HG03159 (cell line): ENCODE measurements around the gene PSD.
A peak's percentile ranks its signal among the peaks of the same experiment; 100 is the strongest.

ENCODE experiments used
- ATAC-seq: cut with Tn5 transposase; IDR thresholded peaks from one replicate; pipeline ENCODE4 v1.9.1; 2021; ENCODE audit warnings: mild to moderate bottlenecking, moderate library complexity; ENCODE audit not compliant: unreplicated experiment

Gene PSD

DNA sequence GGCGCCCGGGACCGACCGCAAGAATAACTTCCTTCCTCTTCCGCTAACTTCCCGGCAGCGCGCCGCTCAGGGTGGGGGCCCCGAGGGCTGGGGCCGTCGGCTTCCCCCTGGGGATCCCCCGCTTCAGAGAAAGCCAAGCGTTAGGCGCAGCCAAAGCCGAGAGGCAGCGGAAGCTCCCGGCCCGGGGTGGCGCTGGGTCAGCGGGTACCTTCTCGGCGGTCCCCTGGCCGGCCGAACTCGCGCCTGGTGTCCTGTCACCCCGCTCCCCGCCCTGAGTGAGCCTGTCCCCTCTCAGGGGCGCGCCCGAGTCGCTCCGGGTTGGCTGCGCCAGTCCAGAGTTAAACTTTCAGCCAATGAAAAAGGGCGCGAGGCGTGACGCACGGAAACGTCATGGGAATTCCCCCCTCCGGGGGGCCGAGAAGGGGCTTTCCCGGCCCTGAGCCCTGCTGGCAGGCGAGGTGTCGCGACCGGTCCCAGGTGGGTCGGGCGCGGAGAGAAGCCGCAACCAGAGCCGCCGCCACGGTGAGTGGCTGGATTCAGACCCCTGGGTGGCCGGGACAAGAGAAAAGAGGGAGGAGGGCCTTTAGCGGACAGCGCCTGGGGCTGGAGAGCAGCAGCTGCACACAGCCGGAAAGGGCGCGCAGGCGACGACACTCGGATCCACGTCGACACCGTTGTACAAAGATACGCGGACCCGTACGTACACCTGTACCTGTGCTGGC lies 24.3 kb downstream of the PSD start:
- ATAC-seq: peak; percentile 78

DNA sequence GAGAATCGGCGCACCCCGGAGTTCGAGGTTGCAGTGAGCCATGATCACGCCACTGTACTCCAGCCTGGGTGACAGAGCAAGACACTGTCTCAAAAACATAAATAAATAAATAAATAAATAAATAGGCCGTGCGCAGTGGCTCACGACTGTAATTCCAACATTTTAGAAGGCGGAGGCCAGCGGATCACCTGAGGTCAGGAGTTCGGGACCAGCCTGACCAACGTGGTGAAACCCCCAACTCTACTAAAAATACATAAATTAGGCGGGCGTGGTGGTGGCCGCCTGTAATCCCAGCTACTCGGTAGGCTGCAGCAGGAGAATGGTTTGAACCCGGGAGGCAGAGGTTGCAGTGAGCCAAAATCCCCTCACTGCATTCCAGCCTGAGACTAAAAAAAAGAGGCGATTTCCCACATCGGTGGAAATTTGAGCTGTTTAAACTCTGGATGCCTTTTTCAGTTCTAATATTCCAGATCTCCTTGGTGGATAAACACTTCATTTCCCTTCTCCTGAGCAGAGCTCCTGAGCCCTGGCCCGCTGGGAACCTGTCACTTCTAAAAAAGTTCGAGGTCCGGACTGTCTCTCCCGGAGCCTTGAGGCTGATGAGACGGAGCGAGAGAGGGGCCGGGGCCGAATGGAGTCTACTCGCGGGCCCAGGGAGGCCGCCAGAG lies 25.0 kb downstream of the PSD start:
- ATAC-seq: no peak

DNA sequence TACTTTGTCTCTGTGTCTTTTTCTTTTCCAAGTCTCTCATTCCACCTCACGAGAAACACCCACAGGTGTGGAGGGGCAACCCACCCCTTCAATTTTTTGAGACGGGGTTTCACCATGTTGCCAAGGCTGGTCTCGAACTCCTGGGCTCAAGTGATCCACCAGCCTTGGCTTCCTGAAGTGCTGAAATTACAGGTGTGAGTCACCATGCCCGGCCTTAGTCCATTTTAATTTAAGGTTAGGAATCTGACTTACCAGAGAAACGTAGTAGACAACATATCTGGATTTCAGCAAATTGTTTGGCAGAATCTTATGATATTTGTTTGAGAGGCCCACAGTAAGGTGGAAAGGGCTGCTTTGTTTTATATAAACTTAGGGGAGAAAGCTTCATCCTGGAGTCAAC lies 26.3 kb downstream of the PSD start:
- ATAC-seq: no peak

DNA sequence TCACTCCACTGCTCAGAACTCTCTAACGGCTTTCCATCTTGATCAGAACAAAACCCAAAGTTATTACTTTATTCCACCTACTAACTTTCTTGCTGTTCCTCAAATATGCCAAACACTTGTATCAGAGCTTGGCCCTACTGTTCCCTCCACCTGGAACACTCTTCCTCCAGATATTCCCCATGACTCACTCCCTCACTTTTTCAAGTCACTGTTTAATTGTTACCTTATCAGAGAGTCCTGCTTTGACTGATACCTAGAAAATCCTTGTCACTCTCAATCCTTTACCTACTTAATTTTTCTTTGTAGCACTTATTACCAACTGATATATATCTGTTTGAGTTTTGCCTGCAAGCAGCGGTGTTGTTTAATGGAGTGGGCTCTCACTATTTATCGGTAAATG lies 28.7 kb downstream of the PSD start:
- no peak for ATAC-seq

DNA sequence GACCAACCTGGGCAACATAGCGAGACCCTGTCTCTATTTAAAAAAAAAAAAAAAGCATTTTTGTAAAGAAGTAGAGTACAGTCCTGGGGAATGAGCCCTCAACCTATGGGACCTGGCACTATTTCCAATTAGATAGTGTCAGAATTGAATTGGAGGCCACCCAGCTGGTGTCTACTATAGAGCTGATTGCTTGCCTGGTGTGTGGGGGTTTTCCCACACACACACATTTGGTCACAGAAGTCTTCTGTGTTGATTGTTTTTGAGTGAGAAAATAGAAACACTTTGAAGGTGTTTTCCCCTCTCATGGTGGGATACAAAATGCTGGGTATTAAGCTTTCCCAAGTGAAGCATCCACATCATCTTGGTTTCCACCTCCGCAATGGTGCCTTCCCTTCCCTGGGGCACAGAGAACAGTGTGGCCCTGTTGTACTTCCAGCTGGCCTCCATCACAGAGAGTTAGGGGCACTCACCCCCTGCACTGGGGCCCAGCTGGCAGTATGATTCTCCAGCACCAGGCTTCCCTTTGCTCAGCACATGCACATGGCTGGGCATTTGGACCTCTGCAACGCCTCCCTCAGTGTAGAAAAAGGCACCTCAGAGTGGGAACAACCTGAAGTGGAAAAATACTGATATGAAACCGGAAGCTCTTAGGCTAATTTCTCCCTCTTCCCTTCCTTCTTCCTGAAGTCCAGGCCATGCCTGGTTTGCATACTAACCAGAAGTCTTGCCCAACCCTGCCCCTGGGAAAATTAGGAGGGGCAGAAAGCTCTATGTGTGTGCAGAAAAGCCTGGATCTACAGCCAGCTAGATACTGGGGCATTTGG lies 33.8 kb downstream of the PSD start:
- ATAC-seq: no peak

DNA sequence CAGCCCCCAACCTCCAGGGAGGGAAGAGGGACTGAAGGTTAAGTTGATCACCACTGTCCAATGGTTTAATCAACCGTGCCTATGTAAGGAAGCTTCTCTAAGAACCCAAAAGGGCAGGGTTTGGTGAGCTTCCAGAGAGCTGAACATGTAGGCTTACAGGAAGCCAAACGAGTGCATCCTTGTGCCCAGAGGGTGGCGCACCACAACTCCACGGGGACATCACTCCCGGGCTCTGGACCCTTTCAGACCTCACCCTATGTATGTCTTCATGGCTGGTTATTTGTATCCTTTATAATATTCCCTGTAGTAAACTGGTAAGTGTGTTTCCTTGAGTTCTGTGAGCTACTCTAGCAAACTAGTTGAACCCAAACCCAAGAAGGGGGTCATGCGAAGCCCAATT lies 34.5 kb downstream of the PSD start:
- ATAC-seq: no peak

DNA sequence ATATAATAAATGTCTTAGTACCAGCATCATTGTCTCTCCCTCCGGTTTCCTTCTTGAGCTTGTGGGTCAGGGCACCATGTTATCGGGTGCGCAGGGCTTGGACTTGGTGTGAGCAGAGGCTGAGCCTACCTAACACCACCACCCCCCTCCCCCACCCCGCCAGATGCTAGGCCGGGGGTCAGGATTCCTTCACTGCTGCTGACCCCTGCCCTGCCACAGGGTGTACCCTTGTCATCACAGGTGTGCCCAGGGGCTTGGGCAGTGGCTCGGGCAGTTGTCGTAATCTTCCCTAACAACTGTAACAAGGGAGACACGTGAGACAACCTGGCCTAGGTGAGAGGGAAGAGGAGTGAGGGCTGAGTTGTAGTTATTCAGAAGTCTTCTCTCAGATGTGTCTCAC lies 35.7 kb downstream of the PSD start:
- ATAC-seq: no peak

DNA sequence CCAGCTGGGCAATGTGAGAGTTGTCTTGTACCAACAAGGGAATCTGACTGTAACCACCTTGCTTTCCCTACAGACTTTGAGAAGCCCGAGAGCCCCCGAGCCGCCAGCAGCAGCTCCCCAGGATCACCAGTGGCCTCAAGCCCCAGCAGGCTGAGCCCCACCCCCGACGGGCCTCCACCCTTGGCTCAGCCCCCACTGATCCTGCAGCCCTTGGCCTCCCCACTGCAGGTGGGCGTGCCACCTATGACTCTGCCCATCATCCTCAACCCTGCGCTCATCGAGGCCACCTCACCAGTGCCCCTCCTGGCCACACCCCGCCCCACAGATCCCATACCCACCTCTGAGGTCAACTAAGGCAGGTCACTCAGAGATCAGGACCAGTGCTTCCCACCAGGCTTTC lies 36.6 kb downstream of the PSD start:
- ATAC-seq: no peak

DNA sequence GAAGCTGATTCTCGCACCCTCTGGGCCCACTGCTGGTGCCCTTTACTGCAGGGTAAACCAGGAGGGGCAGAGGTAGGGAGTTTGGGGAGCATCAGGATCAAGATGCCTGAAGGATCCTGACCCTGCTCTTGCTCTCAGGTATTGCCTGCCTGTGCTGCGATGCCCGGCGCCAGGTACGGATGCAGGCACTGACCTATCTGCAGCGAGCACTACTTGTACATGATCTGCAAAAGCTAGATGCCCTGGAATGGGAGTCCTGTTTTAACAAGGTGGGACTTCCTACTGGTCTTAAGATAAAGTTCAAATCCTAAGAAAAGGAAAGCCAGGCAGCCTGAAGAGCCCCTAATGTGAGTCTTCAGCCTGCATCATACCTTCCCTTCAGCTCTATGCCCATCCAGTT lies 39.2 kb downstream of the PSD start:
- no peak for ATAC-seq

DNA sequence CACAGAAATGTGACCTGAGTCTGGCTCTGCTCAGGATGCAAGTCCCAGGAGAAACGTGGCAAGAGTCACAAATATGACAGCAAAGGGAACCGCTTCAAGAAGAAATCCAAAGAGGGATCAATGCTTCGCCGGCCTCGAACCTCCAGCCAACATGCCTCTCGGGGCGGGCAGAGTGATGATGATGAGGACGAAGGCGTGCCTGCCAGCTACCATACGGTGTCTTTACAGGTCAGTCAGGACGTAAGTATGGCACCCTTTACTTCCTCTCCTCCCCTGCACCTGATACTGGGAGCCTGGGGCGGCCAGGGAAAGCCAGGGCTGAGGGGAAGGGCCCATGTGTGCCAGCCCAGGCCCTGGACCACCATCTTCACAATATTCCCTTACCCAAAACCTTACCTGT lies 41.7 kb downstream of the PSD start:
- ATAC-seq: no peak

DNA sequence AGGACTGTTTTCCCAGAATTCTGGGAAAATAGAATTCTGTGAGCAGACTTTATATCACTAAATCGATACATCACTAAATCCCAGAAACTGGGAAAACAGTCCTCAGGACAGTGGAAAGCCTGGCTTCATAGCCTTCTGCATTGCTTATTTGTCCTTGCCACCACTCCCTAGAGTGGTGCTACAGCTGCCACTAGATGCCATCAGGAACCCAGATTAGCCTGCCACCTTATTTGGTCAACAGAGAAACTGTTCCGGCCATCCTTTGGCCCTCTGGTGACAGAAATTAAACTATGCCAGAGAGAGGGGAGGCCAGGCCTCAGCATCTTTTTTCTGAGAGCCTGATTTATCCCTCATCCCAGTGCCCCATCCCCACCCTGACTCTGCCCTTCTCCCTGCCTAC lies 42.7 kb downstream of the PSD start:
- ATAC-seq: no peak

DNA sequence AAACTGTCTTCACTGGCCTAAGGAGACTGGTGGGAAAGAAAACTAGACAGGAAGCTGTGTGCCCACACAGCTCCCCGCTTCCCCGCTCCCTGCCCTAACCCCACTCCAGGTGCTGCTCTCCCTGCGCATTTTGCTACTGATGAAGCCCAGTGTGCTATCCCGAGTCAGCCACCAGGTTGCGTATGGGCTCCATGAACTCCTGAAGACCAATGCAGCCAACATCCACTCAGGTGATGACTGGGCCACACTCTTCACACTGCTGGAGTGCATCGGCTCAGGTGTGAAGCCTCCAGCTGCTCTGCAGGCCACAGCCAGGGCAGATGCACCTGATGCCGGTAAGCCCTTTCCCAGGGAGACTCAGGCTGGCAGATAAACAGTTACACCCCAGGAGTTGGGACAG lies 43.3 kb downstream of the PSD start:
- ATAC-seq: no peak

DNA sequence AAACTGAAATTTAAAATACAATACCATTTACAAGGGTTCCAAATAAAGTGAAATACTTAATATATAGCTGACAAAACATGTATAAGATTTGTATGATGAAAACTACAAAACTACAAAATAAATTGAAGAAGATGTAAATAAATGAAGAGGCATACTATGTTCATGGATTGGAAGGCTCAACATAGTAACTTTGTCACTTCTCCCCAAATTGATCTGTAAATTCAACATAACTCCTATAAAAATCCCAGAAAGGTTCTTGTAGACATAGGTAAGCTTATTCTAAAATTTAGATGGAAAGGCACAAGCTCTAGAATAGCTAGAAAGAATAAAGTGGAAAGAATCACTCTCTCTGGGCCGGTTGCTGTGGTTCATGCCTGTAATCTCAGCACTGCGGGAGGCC lies 47.3 kb downstream of the PSD start:
- no peak for ATAC-seq

DNA sequence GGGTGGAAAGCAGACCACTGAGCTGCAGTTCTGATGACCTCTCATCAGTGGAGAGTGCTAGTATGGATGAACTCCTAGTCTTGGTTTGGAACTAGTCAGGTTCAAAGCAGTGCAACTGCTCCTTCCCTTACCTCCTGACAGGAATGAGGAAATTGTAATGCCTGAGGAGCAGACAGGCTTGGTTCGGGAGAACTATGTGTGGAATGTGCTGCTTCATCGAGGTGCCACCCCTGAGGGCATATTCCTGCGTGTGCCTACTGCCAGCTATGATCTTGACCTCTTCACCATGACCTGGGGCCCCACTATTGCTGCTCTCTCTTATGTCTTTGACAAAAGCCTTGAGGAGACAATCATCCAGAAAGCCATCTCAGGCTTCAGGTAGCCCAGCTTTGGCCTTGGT lies 50.5 kb downstream of the PSD start:
- no peak for ATAC-seq

DNA sequence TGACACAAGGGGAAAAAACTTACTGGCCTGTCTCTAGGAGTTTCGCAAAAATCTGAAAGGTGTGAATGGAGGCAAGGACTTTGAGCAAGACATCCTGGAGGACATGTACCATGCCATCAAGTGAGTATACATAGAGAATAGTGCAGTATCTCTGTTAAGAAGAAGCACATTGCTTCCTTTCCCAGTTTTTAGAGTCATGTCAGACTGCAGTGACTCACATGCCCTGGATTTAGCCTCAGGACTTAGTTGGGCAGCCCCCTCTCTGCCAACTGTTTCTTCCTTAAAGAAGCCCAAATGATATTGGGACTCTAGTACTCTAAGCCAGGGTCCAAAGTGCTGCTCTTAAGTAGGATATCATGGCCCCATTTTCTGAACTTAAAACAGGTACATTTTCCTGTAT lies 51.1 kb downstream of the PSD start:
- ATAC-seq: no peak

DNA sequence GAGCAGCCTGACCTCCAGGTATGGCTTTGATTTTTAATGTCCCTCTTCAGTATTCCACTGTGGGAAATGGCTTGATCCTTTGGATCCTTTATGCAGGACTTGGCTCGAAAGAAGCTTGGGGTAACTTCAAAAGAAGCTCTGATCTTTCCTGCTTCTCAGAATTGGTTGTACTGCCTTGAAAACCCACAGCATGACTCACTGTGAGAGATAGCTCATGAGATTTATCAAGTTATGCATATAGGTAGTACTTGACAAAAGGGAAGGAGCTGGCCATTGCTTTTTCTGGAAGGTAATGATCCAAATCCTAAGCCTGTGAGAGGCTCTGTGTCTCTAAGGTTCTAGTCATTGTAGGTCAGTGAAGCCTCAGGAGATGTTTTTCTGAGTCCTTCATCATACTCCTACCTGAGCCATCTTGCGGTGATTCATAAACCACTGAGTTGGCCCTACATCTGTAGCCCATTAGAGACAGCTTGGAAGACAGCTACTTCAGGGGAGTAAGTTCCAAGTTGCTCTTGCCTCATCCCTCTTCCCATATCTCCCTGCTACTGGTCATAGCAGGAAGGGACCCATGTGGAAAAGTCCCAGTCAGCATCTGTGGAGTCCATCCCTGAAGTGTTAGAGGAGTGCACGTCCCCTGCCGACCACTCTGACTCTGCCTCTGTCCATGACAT lies 59.7 kb downstream of the PSD start:
- ATAC-seq: no peak

DNA sequence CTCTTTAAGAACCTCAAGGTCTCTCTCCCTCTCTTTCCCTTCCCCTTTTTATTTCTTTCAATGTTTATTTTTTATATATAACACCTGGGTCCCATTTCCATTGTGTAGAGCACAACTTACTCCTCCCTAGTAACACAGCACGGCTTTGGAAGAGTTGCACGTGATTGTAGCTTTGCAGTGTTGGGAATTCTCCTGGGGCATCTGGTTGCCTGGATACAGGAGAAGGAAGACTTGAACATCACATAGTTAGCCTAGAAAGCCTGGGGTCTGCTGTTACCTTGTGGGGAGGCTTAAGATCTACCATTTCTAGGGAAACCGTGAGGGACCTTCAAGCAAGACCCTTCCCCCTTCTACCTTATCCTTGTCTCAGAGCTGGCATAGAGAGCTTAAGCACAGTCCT lies 64.1 kb downstream of the PSD start:
- ATAC-seq: no peak
